ENCODE results near the gene RBM6. TPM values are rescaled to one million over a fixed set of nuclear protein-coding genes. Genes with fewer than 3 reads are reported as not detected.

Gene RBM6
- total and polyA plus RNA-seq, 2 donors (not counting 1 experiment from before 2014, with no cell fraction given) = 40.1 to 46.1 TPM

- Histone ChIP-seq H3K27ac (ENCODE audit: insufficient read depth, low read length) (no peak overlapping the region), H3K4me1 (ENCODE audit: control insufficient read depth, extremely low read depth, insufficient read depth, low read length) (peaks cover 5% of the 10 kb centered on the region), H3K36me3 (ENCODE audit: control insufficient read depth, insufficient read depth, low read length) (no peaks in the 10 kb centered on the region), H3K27me3 (ENCODE audit: control insufficient read depth, insufficient read depth, low read length) (no peaks in the 10 kb centered on the region), H2AFZ (ENCODE audit: low read length) (no peak overlapping the region), H3K4me2 (ENCODE audit: extremely low read depth, insufficient read depth, low read length) (no peak overlapping the region), H3K79me2 (ENCODE audit: control insufficient read depth, insufficient read depth, low read length) (no peaks in the 10 kb centered on the region), H3K9ac (ENCODE audit: insufficient read depth, low read length) (no peak overlapping the region), H3K4me3 (replicated peaks in 1 of 4; ENCODE audit: control extremely low read depth in 1 of 4, insufficient read depth in 1 of 4, low read depth in 3 of 4, low read length in 4 of 4) (no peak overlapping the region), H3K9me3 (ENCODE audit: control insufficient read depth, insufficient read depth, low read depth, low read length) (no peaks in the 10 kb centered on the region), H4K20me1 (ENCODE audit: control insufficient read depth, extremely low read depth, insufficient read depth, low read length) (no peaks in the 10 kb centered on the region)
- no peak for DNase-seq (ENCODE audit: low read depth in 2 of 2)
- TF ChIP-seq CTCF (conservative IDR thresholded peaks at IDR 0.05 in 1 of 2, IDR thresholded peaks at IDR 0.05 in 1 of 2; ENCODE audit: low read depth in 1 of 2, low read length in 2 of 2) (no peak), EZH2 (IDR thresholded peaks at IDR 0.05; ENCODE audit: low read length, missing control alignments) (no peak)
These were observed 41.0 kb upstream of the RBM6 start for GRCh38 chr3:49898991-49899390.

GRCh38 chr3:49899815-49900214, 40.1 kb upstream of the RBM6 start:
- no peak overlapping the region for H3K9ac ChIP-seq (ENCODE audit: insufficient read depth, low read length)
- no peak overlapping the region for H3K4me3 ChIP-seq (replicated peaks in 1 of 4; ENCODE audit: control extremely low read depth in 1 of 4, insufficient read depth in 1 of 4, low read depth in 3 of 4, low read length in 4 of 4)
- TF ChIP-seq EZH2 (IDR thresholded peaks at IDR 0.05; ENCODE audit: low read length, missing control alignments) = no peak
- TF ChIP-seq CTCF (conservative IDR thresholded peaks at IDR 0.05 in 1 of 2, IDR thresholded peaks at IDR 0.05 in 1 of 2; ENCODE audit: low read depth in 1 of 2, low read length in 2 of 2) = peak; percentile 6 to 23
- H2AFZ ChIP-seq (ENCODE audit: low read length) = no peak overlapping the region
- no peaks in the 10 kb centered on the region for H3K27me3 ChIP-seq (ENCODE audit: control insufficient read depth, insufficient read depth, low read length)
- no peak overlapping the region for H3K4me2 ChIP-seq (ENCODE audit: extremely low read depth, insufficient read depth, low read length)
- H3K4me1 ChIP-seq (ENCODE audit: control insufficient read depth, extremely low read depth, insufficient read depth, low read length) = peaks cover 5% of the 10 kb centered on the region
- H3K9me3 ChIP-seq (ENCODE audit: control insufficient read depth, insufficient read depth, low read depth, low read length) = no peaks in the 10 kb centered on the region
- no peaks in the 10 kb centered on the region for H4K20me1 ChIP-seq (ENCODE audit: control insufficient read depth, extremely low read depth, insufficient read depth, low read length)
- no peaks in the 10 kb centered on the region for H3K36me3 ChIP-seq (ENCODE audit: control insufficient read depth, insufficient read depth, low read length)
- H3K27ac ChIP-seq (ENCODE audit: insufficient read depth, low read length) = no peak overlapping the region
- H3K79me2 ChIP-seq (ENCODE audit: control insufficient read depth, insufficient read depth, low read length) = no peaks in the 10 kb centered on the region
- DNase-seq (ENCODE audit: low read depth in 2 of 2) = peak in 1 of 2 donors; percentile 5

- Histone ChIP-seq H3K9me3 (ENCODE audit: control insufficient read depth, insufficient read depth, low read depth, low read length) (no peaks in the 10 kb centered on the region), H3K4me3 (replicated peaks in 1 of 4; ENCODE audit: control extremely low read depth in 1 of 4, insufficient read depth in 1 of 4, low read depth in 3 of 4, low read length in 4 of 4) (no peak overlapping the region), H3K4me2 (ENCODE audit: extremely low read depth, insufficient read depth, low read length) (no peak overlapping the region), H2AFZ (ENCODE audit: low read length) (no peak overlapping the region), H4K20me1 (ENCODE audit: control insufficient read depth, extremely low read depth, insufficient read depth, low read length) (no peaks in the 10 kb centered on the region), H3K36me3 (ENCODE audit: control insufficient read depth, insufficient read depth, low read length) (no peaks in the 10 kb centered on the region), H3K4me1 (ENCODE audit: control insufficient read depth, extremely low read depth, insufficient read depth, low read length) (peaks cover 6% of the 10 kb centered on the region), H3K27me3 (ENCODE audit: control insufficient read depth, insufficient read depth, low read length) (no peaks in the 10 kb centered on the region), H3K79me2 (ENCODE audit: control insufficient read depth, insufficient read depth, low read length) (no peaks in the 10 kb centered on the region), H3K9ac (ENCODE audit: insufficient read depth, low read length) (no peak overlapping the region), H3K27ac (ENCODE audit: insufficient read depth, low read length) (no peak overlapping the region)
- TF ChIP-seq CTCF (conservative IDR thresholded peaks at IDR 0.05 in 1 of 2, IDR thresholded peaks at IDR 0.05 in 1 of 2; ENCODE audit: low read depth in 1 of 2, low read length in 2 of 2) (no peak), EZH2 (IDR thresholded peaks at IDR 0.05; ENCODE audit: low read length, missing control alignments) (no peak)
- peak in 1 of 2 donors; percentile 47 for DNase-seq (ENCODE audit: low read depth in 2 of 2)
These were observed 39.3 kb upstream of the RBM6 start for GRCh38 chr3:49900491-49901153.

All from fibroblast of lung (primary cell).